Keratinocyte (primary cell): ENCODE results near the gene KRTAP5-7.

Source experiments
- EZH2 ChIP-seq: IDR thresholded peaks from one replicate; pipeline ENCODE4 v1.6.1; 2012; ENCODE audit warnings: inconsistent platforms, mild to moderate bottlenecking, low read length, moderate library complexity
- TF ChIP-seq, protein P1 (sequence below), 3 experiments: IDR thresholded peaks in 1 of 3; conservative IDR thresholded peaks in 1 of 3; optimal IDR thresholded peaks in 1 of 3; 2 replicates in 2 of 3; 3 replicates in 1 of 3; pipeline versions ENCODE3 to v1.5.1; 2011; ENCODE audit warnings: low read length in 3 of 3, mild to moderate bottlenecking in 3 of 3, moderate library complexity in 2 of 3, control low read depth in 1 of 3, inconsistent platforms in 1 of 3; ENCODE audit not compliant: insufficient read depth in 2 of 3; ENCODE audit errors: extremely low read depth in 1 of 3

DNA sequence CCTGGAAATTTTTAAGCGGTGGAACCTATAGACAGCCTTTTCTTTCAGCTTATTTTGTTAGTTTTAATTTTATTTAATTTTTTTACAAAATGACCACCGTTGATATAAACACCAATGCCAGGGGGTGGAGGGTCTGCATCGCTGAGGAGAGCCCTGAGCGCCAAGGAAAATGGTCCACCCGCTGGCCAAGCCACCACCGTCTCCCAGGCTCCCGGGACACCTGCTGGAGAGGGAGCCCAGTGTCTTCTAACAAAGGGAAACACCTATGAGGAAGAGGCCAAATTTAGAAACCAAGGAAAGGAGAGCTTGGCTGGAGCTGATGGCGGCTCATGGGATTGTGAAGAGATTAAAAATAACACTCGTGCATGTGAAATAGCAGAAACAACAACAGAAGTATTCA is 10.5 kb downstream of the KRTAP5-7 start:
- TF ChIP-seq, protein P1, sequence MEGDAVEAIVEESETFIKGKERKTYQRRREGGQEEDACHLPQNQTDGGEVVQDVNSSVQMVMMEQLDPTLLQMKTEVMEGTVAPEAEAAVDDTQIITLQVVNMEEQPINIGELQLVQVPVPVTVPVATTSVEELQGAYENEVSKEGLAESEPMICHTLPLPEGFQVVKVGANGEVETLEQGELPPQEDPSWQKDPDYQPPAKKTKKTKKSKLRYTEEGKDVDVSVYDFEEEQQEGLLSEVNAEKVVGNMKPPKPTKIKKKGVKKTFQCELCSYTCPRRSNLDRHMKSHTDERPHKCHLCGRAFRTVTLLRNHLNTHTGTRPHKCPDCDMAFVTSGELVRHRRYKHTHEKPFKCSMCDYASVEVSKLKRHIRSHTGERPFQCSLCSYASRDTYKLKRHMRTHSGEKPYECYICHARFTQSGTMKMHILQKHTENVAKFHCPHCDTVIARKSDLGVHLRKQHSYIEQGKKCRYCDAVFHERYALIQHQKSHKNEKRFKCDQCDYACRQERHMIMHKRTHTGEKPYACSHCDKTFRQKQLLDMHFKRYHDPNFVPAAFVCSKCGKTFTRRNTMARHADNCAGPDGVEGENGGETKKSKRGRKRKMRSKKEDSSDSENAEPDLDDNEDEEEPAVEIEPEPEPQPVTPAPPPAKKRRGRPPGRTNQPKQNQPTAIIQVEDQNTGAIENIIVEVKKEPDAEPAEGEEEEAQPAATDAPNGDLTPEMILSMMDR (optimal IDR thresholded peaks at IDR 0.05 in 1 of 3, IDR thresholded peaks at IDR 0.05 in 1 of 3, conservative IDR thresholded peaks at IDR 0.05 in 1 of 3; ENCODE audit: extremely low read depth in 1 of 3, insufficient read depth in 2 of 3, low read length in 3 of 3) = no peak
- TF ChIP-seq EZH2 = no peak
